ENCODE results near the gene GORAB.

GORAB gene

DNA sequence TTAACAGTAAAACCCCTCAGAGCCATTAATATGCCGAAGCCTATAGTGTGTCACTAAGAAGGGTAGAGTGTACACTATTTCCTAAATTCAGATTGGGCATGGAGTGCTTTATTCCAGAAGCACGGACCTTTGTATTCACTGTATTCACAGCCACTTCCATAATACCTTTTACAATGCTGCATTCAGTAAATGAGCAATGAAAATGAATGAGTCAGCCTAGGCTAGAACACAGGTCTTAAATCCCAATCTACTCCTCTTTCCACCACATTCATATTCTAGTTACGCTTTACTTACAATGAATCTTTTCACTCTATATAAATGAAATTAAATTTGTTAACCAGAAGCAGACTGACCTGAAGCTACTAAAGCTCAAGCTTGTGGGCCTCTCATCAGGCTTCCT is 13.0 kb upstream of the GORAB start:
- no peaks in the 10 kb centered on the region for H3K4me1 ChIP-seq (ENCODE audit: control insufficient read depth, insufficient read depth, low read length)
- H3K27me3 ChIP-seq (ENCODE audit: control insufficient read depth, insufficient read depth, low read length) = no peaks in the 10 kb centered on the region
- no peak overlapping the region for H3K4me3 ChIP-seq (ENCODE audit: low read length)
- H3K36me3 ChIP-seq (ENCODE audit: control insufficient read depth, insufficient read depth, low read length) = no peaks in the 10 kb centered on the region
- H3K27ac ChIP-seq (ENCODE audit: low read depth, low read length) = no peak overlapping the region
- no peak overlapping the region for H3K9ac ChIP-seq (ENCODE audit: low read length)

DNA sequence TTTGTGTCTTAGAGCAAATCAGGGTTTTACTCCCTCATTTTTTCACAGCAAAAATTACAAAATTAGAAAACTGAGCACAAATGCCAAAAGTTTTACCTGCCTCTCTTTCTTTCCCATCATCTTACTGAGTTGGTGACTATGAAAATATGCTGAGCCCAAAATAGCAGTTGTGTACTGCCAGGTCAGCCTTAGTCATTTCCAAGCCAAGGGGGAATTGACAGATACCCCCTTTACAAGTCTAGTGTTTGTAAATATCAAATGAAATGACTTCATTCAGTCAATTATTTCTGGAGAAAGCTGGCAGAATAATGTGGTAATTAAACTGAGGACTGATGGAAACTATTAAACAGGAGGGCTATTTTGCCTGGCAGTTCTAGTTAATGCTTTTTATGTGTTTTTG is 11.4 kb upstream of the GORAB start:
- no peak overlapping the region for H3K4me3 ChIP-seq (ENCODE audit: low read length)
- no peaks in the 10 kb centered on the region for H3K27me3 ChIP-seq (ENCODE audit: control insufficient read depth, insufficient read depth, low read length)
- H3K36me3 ChIP-seq (ENCODE audit: control insufficient read depth, insufficient read depth, low read length) = no peaks in the 10 kb centered on the region
- no peak overlapping the region for H3K27ac ChIP-seq (ENCODE audit: low read depth, low read length)
- no peak overlapping the region for H3K9ac ChIP-seq (ENCODE audit: low read length)
- no peaks in the 10 kb centered on the region for H3K4me1 ChIP-seq (ENCODE audit: control insufficient read depth, insufficient read depth, low read length)

- Histone ChIP-seq H3K4me1 (ENCODE audit: control insufficient read depth, insufficient read depth, low read length) (no peaks in the 10 kb centered on the region), H3K27ac (ENCODE audit: low read depth, low read length) (no peak overlapping the region), H3K36me3 (ENCODE audit: control insufficient read depth, insufficient read depth, low read length) (no peaks in the 10 kb centered on the region), H3K4me3 (ENCODE audit: low read length) (no peak overlapping the region), H3K27me3 (ENCODE audit: control insufficient read depth, insufficient read depth, low read length) (peaks cover 2% of the 10 kb centered on the region), H3K9ac (ENCODE audit: low read length) (no peak overlapping the region)
These were observed 10.1 kb upstream of the GORAB start for GRCh38 chr1:170521818-170522217.

DNA sequence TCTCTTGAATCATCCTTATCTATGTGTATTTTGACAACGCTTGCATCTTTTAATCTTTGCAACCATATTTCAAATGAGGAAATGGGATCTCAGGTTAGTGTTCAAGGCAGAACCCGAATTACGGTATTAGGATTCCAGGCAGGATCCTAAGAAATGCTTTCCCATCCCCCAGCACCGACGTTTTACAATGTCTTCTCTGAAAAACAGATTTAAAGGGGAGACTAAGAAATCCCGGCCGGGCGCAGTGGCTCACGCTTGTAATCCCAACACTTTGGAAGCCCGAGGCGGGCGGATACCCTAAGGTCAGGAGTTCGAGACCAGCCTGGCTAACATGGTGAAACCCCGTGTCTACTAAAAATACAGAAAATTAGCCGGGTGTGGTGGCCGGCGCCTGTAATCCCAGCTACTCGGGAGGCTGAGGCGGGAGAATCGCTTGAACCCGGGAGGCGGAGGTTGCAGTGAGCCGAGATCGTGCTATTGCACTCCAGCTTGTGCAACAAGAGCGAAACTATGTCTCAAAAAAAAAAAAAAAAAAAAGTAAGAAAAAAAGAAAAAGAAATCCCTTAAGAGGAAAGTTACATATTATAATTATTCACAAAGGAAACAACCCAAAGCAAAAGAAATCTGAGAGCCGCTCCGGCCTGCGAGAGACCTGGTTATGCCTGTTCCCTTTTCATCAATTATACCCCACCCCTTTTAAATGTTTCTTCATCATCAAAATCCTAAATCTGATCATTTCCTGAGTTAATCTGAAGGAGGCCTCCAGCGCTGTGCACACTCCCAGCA is 801 bp upstream of the GORAB start:
- H3K4me3 ChIP-seq (ENCODE audit: low read length) = peak overlapping the region; percentile 68
- no peaks in the 10 kb centered on the region for H3K36me3 ChIP-seq (ENCODE audit: control insufficient read depth, insufficient read depth, low read length)
- H3K27me3 ChIP-seq (ENCODE audit: control insufficient read depth, insufficient read depth, low read length) = peaks cover 1% of the 10 kb centered on the region
- H3K9ac ChIP-seq (ENCODE audit: low read length) = peak overlapping the region; percentile 26
- no peaks in the 10 kb centered on the region for H3K4me1 ChIP-seq (ENCODE audit: control insufficient read depth, insufficient read depth, low read length)
- peak overlapping the region; percentile 71 for H3K27ac ChIP-seq (ENCODE audit: low read depth, low read length)

DNA sequence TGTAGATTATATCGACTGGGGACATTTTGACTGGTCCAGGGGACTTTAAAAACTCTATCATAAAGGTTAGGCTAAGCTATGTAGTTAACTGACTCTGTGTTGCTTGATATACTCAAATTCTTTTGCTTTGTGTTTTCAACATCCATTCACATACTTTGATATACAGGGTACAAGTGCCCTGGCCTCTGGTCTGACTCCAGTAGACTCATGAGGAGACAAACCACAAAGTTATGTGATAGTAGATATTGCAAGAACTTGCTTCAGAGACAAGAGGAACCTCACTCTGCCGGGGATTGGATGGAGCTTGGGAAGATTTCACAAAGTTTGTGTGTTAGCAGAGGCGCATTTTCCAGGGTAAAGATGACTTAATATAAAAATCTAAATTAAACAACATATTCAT is 1.3 kb downstream of the GORAB start:
- Histone ChIP-seq H3K36me3 (ENCODE audit: control insufficient read depth, insufficient read depth, low read length) (no peaks in the 10 kb centered on the region), H3K27ac (ENCODE audit: low read depth, low read length) (no peak overlapping the region), H3K9ac (ENCODE audit: low read length) (no peak overlapping the region), H3K27me3 (ENCODE audit: control insufficient read depth, insufficient read depth, low read length) (no peaks in the 10 kb centered on the region), H3K4me1 (ENCODE audit: control insufficient read depth, insufficient read depth, low read length) (no peaks in the 10 kb centered on the region), H3K4me3 (ENCODE audit: low read length) (peak overlapping the region; percentile 68)

GRCh38 chr1:170534626-170535147 is 2.7 kb downstream of the GORAB start:
- H3K4me1 ChIP-seq (ENCODE audit: control insufficient read depth, insufficient read depth, low read length) = no peaks in the 10 kb centered on the region
- H3K27me3 ChIP-seq (ENCODE audit: control insufficient read depth, insufficient read depth, low read length) = no peaks in the 10 kb centered on the region
- no peak overlapping the region for H3K27ac ChIP-seq (ENCODE audit: low read depth, low read length)
- H3K36me3 ChIP-seq (ENCODE audit: control insufficient read depth, insufficient read depth, low read length) = no peaks in the 10 kb centered on the region
- no peak overlapping the region for H3K9ac ChIP-seq (ENCODE audit: low read length)
- no peak overlapping the region for H3K4me3 ChIP-seq (ENCODE audit: low read length)

DNA sequence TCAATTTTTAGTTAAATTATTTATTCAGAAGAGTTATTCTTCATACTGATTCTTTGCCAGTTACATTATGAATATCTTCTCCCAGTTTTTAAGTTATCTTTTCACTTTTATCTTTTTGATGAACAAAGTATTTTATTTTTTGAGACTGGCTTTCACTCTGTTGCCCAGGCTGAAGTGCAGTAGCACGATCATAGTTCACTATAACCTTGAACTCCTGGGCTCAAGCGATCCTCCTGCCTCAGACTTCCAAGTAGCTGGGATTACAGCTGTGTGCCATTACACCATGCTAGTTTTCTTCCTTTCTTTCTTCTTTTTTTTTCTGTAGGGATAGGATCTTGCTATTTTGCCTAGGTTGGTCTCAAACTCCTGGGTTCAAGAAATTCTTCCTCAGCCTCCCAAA is 3.5 kb downstream of the GORAB start:
- Histone ChIP-seq H3K27ac (ENCODE audit: low read depth, low read length) (no peak overlapping the region), H3K4me1 (ENCODE audit: control insufficient read depth, insufficient read depth, low read length) (no peaks in the 10 kb centered on the region), H3K9ac (ENCODE audit: low read length) (no peak overlapping the region), H3K4me3 (ENCODE audit: low read length) (no peak overlapping the region), H3K27me3 (ENCODE audit: control insufficient read depth, insufficient read depth, low read length) (no peaks in the 10 kb centered on the region), H3K36me3 (ENCODE audit: control insufficient read depth, insufficient read depth, low read length) (no peaks in the 10 kb centered on the region)

DNA sequence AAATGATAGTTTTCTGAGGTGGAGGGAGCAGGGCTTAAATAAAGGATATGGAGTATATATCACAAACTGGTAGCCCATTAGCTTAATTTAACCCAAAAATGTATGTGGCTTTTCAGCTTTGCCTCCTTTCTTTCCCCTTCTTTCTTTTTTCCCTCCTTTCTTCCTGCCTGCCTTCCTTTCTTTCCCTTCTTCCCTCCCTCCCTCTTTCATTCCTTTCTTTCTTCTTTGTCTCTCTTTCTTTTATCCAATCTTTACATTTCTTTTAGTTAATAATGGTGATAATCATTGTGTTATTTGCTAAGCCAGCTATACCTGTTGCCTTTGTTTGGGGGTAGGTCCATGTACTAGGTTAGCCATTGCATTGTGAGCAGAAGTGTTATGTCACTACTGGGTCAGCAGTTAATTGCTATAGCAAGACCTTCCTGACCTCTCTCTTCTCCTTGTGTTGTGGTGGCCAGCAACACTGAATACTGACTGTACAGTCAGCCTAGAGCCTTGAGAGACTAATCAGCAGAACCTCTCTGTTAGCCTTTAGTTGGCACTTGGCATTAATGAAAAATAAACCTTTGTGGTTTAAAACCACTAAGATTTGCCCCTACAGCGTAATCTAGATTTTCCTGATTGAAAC is 5.1 kb downstream of the GORAB start:
- Histone ChIP-seq H3K4me1 (ENCODE audit: control insufficient read depth, insufficient read depth, low read length) (no peaks in the 10 kb centered on the region), H3K27me3 (ENCODE audit: control insufficient read depth, insufficient read depth, low read length) (no peaks in the 10 kb centered on the region), H3K4me3 (ENCODE audit: low read length) (no peak overlapping the region), H3K9ac (ENCODE audit: low read length) (no peak overlapping the region), H3K36me3 (ENCODE audit: control insufficient read depth, insufficient read depth, low read length) (peaks cover 2% of the 10 kb centered on the region), H3K27ac (ENCODE audit: low read depth, low read length) (no peak overlapping the region)

- Histone ChIP-seq H3K9ac (ENCODE audit: low read length) (no peak overlapping the region), H3K27me3 (ENCODE audit: control insufficient read depth, insufficient read depth, low read length) (no peaks in the 10 kb centered on the region), H3K27ac (ENCODE audit: low read depth, low read length) (no peak overlapping the region), H3K4me1 (ENCODE audit: control insufficient read depth, insufficient read depth, low read length) (no peaks in the 10 kb centered on the region), H3K4me3 (ENCODE audit: low read length) (no peak overlapping the region), H3K36me3 (ENCODE audit: control insufficient read depth, insufficient read depth, low read length) (peaks cover 3% of the 10 kb centered on the region)
These were observed 6.0 kb downstream of the GORAB start for GRCh38 chr1:170537798-170538503.

DNA sequence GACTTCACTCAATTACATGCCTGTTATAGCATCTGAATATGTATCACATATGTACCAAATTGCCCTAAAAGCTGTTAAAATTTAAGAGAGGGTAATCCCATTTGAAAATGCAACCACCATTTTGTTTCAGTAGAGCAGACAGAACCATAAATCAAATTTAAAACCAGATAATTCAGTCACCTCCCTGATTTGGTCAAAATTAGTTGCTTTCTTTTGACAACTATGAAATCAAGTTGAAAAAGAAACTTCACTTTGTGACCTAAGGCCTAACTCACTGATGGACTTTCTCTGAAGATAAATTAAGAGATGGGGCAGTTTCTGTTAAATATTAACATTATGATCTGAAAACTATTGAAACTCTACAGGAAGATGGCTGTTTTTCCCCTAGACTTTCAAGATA is 6.7 kb downstream of the GORAB start:
- H3K27me3 ChIP-seq (ENCODE audit: control insufficient read depth, insufficient read depth, low read length) = no peaks in the 10 kb centered on the region
- H3K27ac ChIP-seq (ENCODE audit: low read depth, low read length) = no peak overlapping the region

DNA sequence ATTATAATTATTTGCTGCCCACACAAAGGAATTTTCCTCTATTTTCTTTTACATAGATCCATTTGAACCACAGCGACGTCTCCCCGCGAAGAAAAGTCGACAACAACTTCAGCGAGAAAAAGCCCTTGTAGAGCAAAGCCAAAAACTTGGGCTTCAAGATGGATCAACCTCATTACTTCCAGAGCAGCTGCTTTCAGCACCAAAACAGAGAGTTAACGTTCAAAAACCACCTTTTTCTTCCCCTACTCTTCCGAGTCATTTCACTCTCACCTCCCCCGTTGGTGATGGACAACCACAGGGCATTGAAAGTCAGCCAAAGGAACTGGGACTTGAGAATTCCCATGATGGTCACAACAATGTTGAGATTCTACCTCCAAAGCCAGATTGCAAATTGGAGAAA is 7.2 kb downstream of the GORAB start:
- H3K27me3 ChIP-seq (ENCODE audit: control insufficient read depth, insufficient read depth, low read length) = no peaks in the 10 kb centered on the region
- no peak overlapping the region for H3K27ac ChIP-seq (ENCODE audit: low read depth, low read length)
- no peak overlapping the region for H3K4me3 ChIP-seq (ENCODE audit: low read length)
- peaks cover 4% of the 10 kb centered on the region for H3K36me3 ChIP-seq (ENCODE audit: control insufficient read depth, insufficient read depth, low read length)
- no peak overlapping the region for H3K9ac ChIP-seq (ENCODE audit: low read length)
- no peaks in the 10 kb centered on the region for H3K4me1 ChIP-seq (ENCODE audit: control insufficient read depth, insufficient read depth, low read length)

More for the DNA sequence above, 6.7 kb downstream of the GORAB start:
- no peak overlapping the region for H3K4me3 ChIP-seq (ENCODE audit: low read length)
- H3K9ac ChIP-seq (ENCODE audit: low read length) = no peak overlapping the region
- peaks cover 4% of the 10 kb centered on the region for H3K36me3 ChIP-seq (ENCODE audit: control insufficient read depth, insufficient read depth, low read length)
- no peaks in the 10 kb centered on the region for H3K4me1 ChIP-seq (ENCODE audit: control insufficient read depth, insufficient read depth, low read length)

DNA sequence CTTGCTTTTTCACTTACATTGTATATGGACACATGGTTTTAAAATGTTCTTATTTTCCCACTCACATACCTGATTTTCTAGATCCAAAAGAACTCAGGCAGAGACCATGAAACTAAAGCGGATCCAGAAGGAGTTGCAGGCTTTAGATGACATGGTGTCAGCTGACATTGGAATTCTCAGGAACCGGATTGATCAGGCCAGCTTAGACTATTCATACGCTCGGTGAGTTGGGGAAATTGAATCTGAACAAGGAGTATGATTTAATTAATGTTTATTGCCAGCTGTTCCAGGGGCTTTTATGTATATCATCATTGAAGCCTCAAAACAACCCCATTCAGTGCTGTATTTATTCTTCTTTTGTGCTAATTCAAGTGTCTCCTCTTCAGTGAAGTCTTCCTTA is 12.7 kb downstream of the GORAB start:
- Histone ChIP-seq H3K27me3 (ENCODE audit: control insufficient read depth, insufficient read depth, low read length) (no peaks in the 10 kb centered on the region), H3K4me3 (ENCODE audit: low read length) (no peak overlapping the region), H3K36me3 (ENCODE audit: control insufficient read depth, insufficient read depth, low read length) (peaks cover 13% of the 10 kb centered on the region), H3K9ac (ENCODE audit: low read length) (no peak overlapping the region), H3K27ac (ENCODE audit: low read depth, low read length) (no peak overlapping the region), H3K4me1 (ENCODE audit: control insufficient read depth, insufficient read depth, low read length) (no peaks in the 10 kb centered on the region)
